H1 (cell line): ENCODE results near the gene TAT. TPM values are rescaled to one million over a fixed set of nuclear protein-coding genes. Genes with fewer than 3 reads are reported as not detected.
A peak's percentile ranks its signal among the peaks of the same experiment; 100 is the strongest.

Experiments
- CTCF ChIA-PET: fragments of 300-600 bp; sonication (Branson Sonifier 250); formaldehyde crosslinking; loops from one replicate; lab custom pipeline; 2021; ENCODE audit not compliant: partially characterized antibody; lab: Charles Lee
- POLR2A ChIA-PET: fragments of 300-600 bp; sonication (Branson Sonifier 250); formaldehyde crosslinking; loops from one replicate; lab custom pipeline; 2021; ENCODE audit warnings: inconsistent platforms; ENCODE audit not compliant: partially characterized antibody; lab: Charles Lee
- DNase-seq, 2 experiments: peaks; one replicate each; pipeline versions ENCODE4 v3.0.0 to v3.0.0-alpha.2; 2010 to 2022; ENCODE audit warnings: low spot score in 2 of 2, low read depth in 1 of 2, mixed read lengths in 1 of 2
- FAIRE-seq: peaks from 2 replicates; lab custom pipeline; 2011; peaks lifted over from hg19 to GRCh38; lab: Jason Lieb, UNC
- H2AFZ ChIP-seq: 2 replicates; pipeline ENCODE4 v1.8.1; 2012; ENCODE audit warnings: low read length, inconsistent platforms
- H2AK5ac ChIP-seq: 2 replicates; pipeline ENCODE4 v1.6.1; 2013; ENCODE audit warnings: low read depth, low read length
- H2BK120ac ChIP-seq: replicated peaks from 2 replicates; pipeline ENCODE3; 2013; ENCODE audit warnings: low read depth, low read length, inconsistent platforms
- H2BK12ac ChIP-seq: 2 replicates; pipeline ENCODE4 v1.6.1; 2013; ENCODE audit warnings: low read depth, low read length
- H2BK15ac ChIP-seq: 2 replicates; pipeline ENCODE4 v1.6.1; 2013; ENCODE audit warnings: low read length
- H2BK20ac ChIP-seq: 2 replicates; pipeline ENCODE4 v1.6.1; 2013; ENCODE audit warnings: low read length
- H2BK5ac ChIP-seq: 2 replicates; pipeline ENCODE4 v1.6.1; 2013; ENCODE audit warnings: low read depth, low read length
- H3K14ac ChIP-seq: 2 replicates; pipeline ENCODE4 v1.6.1; 2013; ENCODE audit warnings: inconsistent platforms; ENCODE audit not compliant: insufficient read length
- H3K18ac ChIP-seq: 2 replicates; pipeline ENCODE4 v1.6.1; 2013; ENCODE audit warnings: low read length; ENCODE audit errors: extremely low read depth
- H3K23ac ChIP-seq: 2 replicates; pipeline ENCODE4 v1.6.1; 2013; ENCODE audit warnings: inconsistent platforms; ENCODE audit not compliant: insufficient read length
- H3K23me2 ChIP-seq: 2 replicates; pipeline ENCODE4 v1.6.1; 2013; ENCODE audit warnings: low read depth, low read length
- H3K27ac ChIP-seq: 2 replicates; pipeline ENCODE4 v1.6.1; 2011; ENCODE audit warnings: low read depth, low read length, inconsistent platforms
- H3K27me3 ChIP-seq, 4 experiments: replicated peaks in 1 of 4; 1 replicate in 1 of 4; 2 replicates in 3 of 4; pipeline versions ENCODE4 v1.6.1 to v1.8.1; 2011 to 2013; ENCODE audit warnings: low read length in 3 of 4, mild to moderate bottlenecking in 3 of 4, inconsistent platforms in 2 of 4, mixed read lengths in 2 of 4, moderate library complexity in 1 of 4; ENCODE audit not compliant: control insufficient read depth in 3 of 4, insufficient read depth in 3 of 4; ENCODE audit errors: extremely low read depth in 1 of 4
- H3K36me3 ChIP-seq, 4 experiments: 2 replicates each; pipeline versions ENCODE4 v1.6.1 to v1.8.1; 2011 to 2013; ENCODE audit warnings: mild to moderate bottlenecking in 4 of 4, low read length in 3 of 4, moderate library complexity in 2 of 4, control low read depth in 1 of 4, inconsistent platforms in 1 of 4; ENCODE audit not compliant: insufficient read depth in 4 of 4, control insufficient read depth in 2 of 4
- H3K4ac ChIP-seq: replicated peaks from 2 replicates; pipeline ENCODE3; 2013; ENCODE audit warnings: low read length, low read depth, mixed read lengths, inconsistent platforms; ENCODE audit not compliant: insufficient read length
- H3K4me1 ChIP-seq, 4 experiments: replicated peaks in 1 of 4; 1 replicate in 1 of 4; 2 replicates in 3 of 4; pipeline versions ENCODE4 v1.6.1 to v1.8.1; 2011 to 2013; ENCODE audit warnings: low read length in 3 of 4, inconsistent platforms in 2 of 4, mixed read lengths in 1 of 4; ENCODE audit not compliant: insufficient read depth in 4 of 4, control insufficient read depth in 3 of 4
- H3K4me2 ChIP-seq, 2 experiments: 2 replicates each; pipeline versions ENCODE4 v1.6.1 to v1.8.1; 2011 to 2013; ENCODE audit warnings: low read depth in 2 of 2, low read length in 2 of 2, control low read depth in 1 of 2, inconsistent platforms in 1 of 2, mild to moderate bottlenecking in 1 of 2; ENCODE audit not compliant: insufficient read depth in 1 of 2
- H3K4me3 ChIP-seq, 4 experiments: fragments of 200-600, 300-600 bp in 1 of 4; sonication (generic), shearing (Covaris generic), sonication (Bioruptor Twin) in 1 of 4; 2 replicates each; pipeline versions ENCODE4 v1.5.1 to v1.8.1; 2011 to 2016; ENCODE audit warnings: low read length in 4 of 4, low read depth in 3 of 4, control low read depth in 2 of 4, inconsistent platforms in 2 of 4, mild to moderate bottlenecking in 2 of 4, mixed read lengths in 1 of 4, moderate library complexity in 1 of 4; ENCODE audit not compliant: insufficient read depth in 2 of 4; ENCODE audit errors: extremely low read depth in 1 of 4
- H3K56ac ChIP-seq: replicated peaks from 2 replicates; pipeline ENCODE3; 2013; ENCODE audit warnings: low read depth, mild to moderate bottlenecking, mixed read lengths, low read length, inconsistent platforms; ENCODE audit not compliant: insufficient read length
- H3K79me1 ChIP-seq: 2 replicates; pipeline ENCODE4 v1.6.1; 2013; ENCODE audit warnings: low read depth, low read length, control low read depth
- H3K79me2 ChIP-seq, 2 experiments: 2 replicates each; pipeline versions ENCODE4 v1.6.1 to v1.8.1; 2012 to 2013; ENCODE audit warnings: low read length in 2 of 2, mild to moderate bottlenecking in 2 of 2, inconsistent platforms in 1 of 2; ENCODE audit not compliant: insufficient read depth in 2 of 2, control insufficient read depth in 1 of 2
- H3K9ac ChIP-seq, 4 experiments: replicated peaks in 1 of 4; 1 replicate in 1 of 4; 2 replicates in 3 of 4; pipeline versions ENCODE4 v1.6.1 to v1.8.1; 2011 to 2013; ENCODE audit warnings: low read depth in 3 of 4, low read length in 3 of 4, control low read depth in 2 of 4, mild to moderate bottlenecking in 2 of 4, moderate library complexity in 2 of 4, inconsistent platforms in 1 of 4; ENCODE audit errors: extremely low read depth in 1 of 4
- H3K9me3 ChIP-seq, 2 experiments: 2 replicates each; pipeline versions ENCODE4 v1.6.1 to v1.8.1; 2012 to 2013; ENCODE audit warnings: mild to moderate bottlenecking in 2 of 2, moderate library complexity in 2 of 2, control low read depth in 1 of 2, inconsistent platforms in 1 of 2, low read depth in 1 of 2, low read length in 1 of 2, mixed read lengths in 1 of 2; ENCODE audit not compliant: insufficient read depth in 2 of 2
- H4K20me1 ChIP-seq, 2 experiments: replicated peaks in 1 of 2; 2 replicates each; pipeline versions ENCODE3 to v1.8.1; 2011 to 2013; ENCODE audit warnings: inconsistent platforms in 2 of 2, low read length in 2 of 2, mild to moderate bottlenecking in 1 of 2; ENCODE audit not compliant: insufficient read depth in 2 of 2, control insufficient read depth in 1 of 2
- H4K5ac ChIP-seq: 2 replicates; pipeline ENCODE4 v1.6.1; 2013; ENCODE audit warnings: low read length, low read depth, mixed read lengths, inconsistent platforms; ENCODE audit not compliant: insufficient read length
- H4K8ac ChIP-seq: 2 replicates; pipeline ENCODE4 v1.8.0; 2013; ENCODE audit warnings: mild to moderate bottlenecking, moderate library complexity, low read length, inconsistent platforms; ENCODE audit not compliant: insufficient read depth; ENCODE audit errors: extremely low read depth
- H4K91ac ChIP-seq: replicated peaks from 2 replicates; pipeline ENCODE3; 2013; ENCODE audit warnings: low read length, mixed read lengths, inconsistent platforms; ENCODE audit not compliant: insufficient read length
- CREB1 ChIP-seq: IDR thresholded peaks from 2 replicates; pipeline ENCODE4 v1.6.1; 2012; ENCODE audit warnings: inconsistent platforms
- KDM5A ChIP-seq: fragments of 200-600 bp; IDR thresholded peaks from 2 replicates; pipeline ENCODE4 v1.7.1; 2012; ENCODE audit warnings: mild to moderate bottlenecking, low read length, inconsistent platforms, mixed read lengths
- MAFK ChIP-seq: IDR thresholded peaks from 2 replicates; pipeline ENCODE4 v1.6.1; 2012; ENCODE audit warnings: low read depth, mild to moderate bottlenecking, improper control_type of control experiment, low read length
- RAD21 ChIP-seq, 2 experiments: IDR thresholded peaks in 1 of 2; conservative IDR thresholded peaks in 1 of 2; 2 replicates each; pipeline ENCODE4 v1.6.1; 2011; ENCODE audit warnings: low read depth in 2 of 2, low read length in 2 of 2, improper control_type of control experiment in 1 of 2, inconsistent platforms in 1 of 2, mild to moderate bottlenecking in 1 of 2, moderate library complexity in 1 of 2
- RXRA ChIP-seq: IDR thresholded peaks from 2 replicates; pipeline ENCODE4 v1.6.1; 2011; ENCODE audit warnings: low read depth, mild to moderate bottlenecking, low read length, moderate library complexity; ENCODE audit not compliant: insufficient read depth
- TAF1 ChIP-seq: IDR thresholded peaks from 2 replicates; pipeline ENCODE4 v1.6.1; 2011; ENCODE audit warnings: mild to moderate bottlenecking, low read depth, low read length
- TBP ChIP-seq: IDR thresholded peaks from 2 replicates; pipeline ENCODE4 v1.6.1; 2011; ENCODE audit warnings: low read depth, low read length, improper control_type of control experiment
- YY1 ChIP-seq: IDR thresholded peaks from 2 replicates; pipeline ENCODE4 v1.6.1; 2011; ENCODE audit warnings: low read depth, mild to moderate bottlenecking, low read length
- WGBS, 2 experiments: shearing (Covaris generic) in 1 of 2; methylation state at CpG; one replicate each; pipeline versions ENCODE4 v1.1.6 to v1.1.7; 2013 to 2015; ENCODE audit warnings: low lambda C conversion rate in 2 of 2, mixed read lengths in 2 of 2, inconsistent platforms in 1 of 2, low coverage in 1 of 2, missing lambda C conversion rate in 1 of 2; ENCODE audit not compliant: insufficient replicate concordance in 2 of 2, insufficient coverage in 1 of 2, insufficient read length in 1 of 2; ENCODE audit errors: extremely low coverage in 1 of 2, missing lambda C conversion rate in 1 of 2; 5-methylcytosine and 5-hydroxymethylcytosine counted together
- polyA plus RNA-seq, 7 experiments: library from polyadenylated mRNA; depleted of rRNA in 3 of 7; stranded (reverse) in 5 of 7; unstranded in 2 of 7; fragments of >200 nt in 5 of 7; fragments of 200-250 nt in 2 of 7; gene quantifications; 1 replicate in 5 of 7; 2 replicates in 1 of 7; 4 replicates in 1 of 7; pipeline versions ENCODE4 v1.2.1 to v1.2.3, GENCODE V29; 2011 to 2013; ENCODE audit warnings: missing spikeins in 2 of 7, mixed read lengths in 2 of 7
- total RNA-seq: library from RNA; stranded (reverse); fragmentation: NEBNext Ultra II Directional; extraction: Animal tissue kit (Norgen Biotek cat#: 25700); gene quantifications from 2 replicates; pipeline ENCODE4 v1.2.1, GENCODE V29; 2021
- TF ChIP-seq, protein P1 (sequence below), 3 experiments: IDR thresholded peaks; 1 replicate in 2 of 3; 2 replicates in 1 of 3; pipeline versions ENCODE4 v1.5.1 to v1.6.1; 2011; ENCODE audit warnings: low read length in 3 of 3, mild to moderate bottlenecking in 3 of 3, inconsistent platforms in 2 of 3, low read depth in 1 of 3, moderate library complexity in 1 of 3; ENCODE audit not compliant: insufficient read depth in 1 of 3; ENCODE audit errors: control extremely low read depth in 1 of 3

Gene TAT
- total and polyA plus RNA-seq, 2 of the 8 experiments (the other 6 are each of a cell fraction or from before 2014, with no cell fraction given): 0.03 TPM; not detected in 1

DNA sequence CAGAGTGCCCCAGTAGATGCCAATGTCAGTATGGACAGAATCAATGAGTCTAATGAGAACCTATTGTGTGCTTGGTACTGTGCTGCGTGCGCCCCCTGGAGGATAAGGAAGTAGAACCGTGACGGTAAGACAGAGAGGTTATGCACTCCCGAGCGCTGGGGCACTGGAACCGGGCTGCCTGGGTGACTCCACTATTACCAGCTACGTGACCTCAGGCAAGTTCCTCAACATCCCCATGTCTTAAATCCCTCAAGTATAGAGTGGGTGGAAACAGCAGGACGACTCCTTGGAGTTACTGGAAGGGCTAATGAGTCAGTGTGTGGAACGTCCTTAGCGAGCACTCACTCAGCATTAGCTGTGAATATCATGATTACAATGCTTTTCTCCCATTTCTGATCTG is 34.5 kb downstream of the TAT start:
- H2BK120ac ChIP-seq: no peak overlapping the region
- no peak overlapping the region for H3K27ac ChIP-seq
- TF ChIP-seq TAF1: no peak
- TF ChIP-seq CREB1: peak; percentile 60
- TF ChIP-seq TBP: peak; percentile 17; the same call in 1 of the 2 replicates
- no peak for TF ChIP-seq MAFK
- no peak for TF ChIP-seq KDM5A
- TF ChIP-seq RXRA: no peak
- peak; percentile 61 to 75 for TF ChIP-seq RAD21 (IDR thresholded peaks at IDR 0.05 in 1 of 2, conservative IDR thresholded peaks at IDR 0.05 in 1 of 2; ENCODE audit: low read depth in 2 of 2, low read length in 2 of 2)
- peak; percentile 59 for TF ChIP-seq YY1
- TF ChIP-seq, protein P1, sequence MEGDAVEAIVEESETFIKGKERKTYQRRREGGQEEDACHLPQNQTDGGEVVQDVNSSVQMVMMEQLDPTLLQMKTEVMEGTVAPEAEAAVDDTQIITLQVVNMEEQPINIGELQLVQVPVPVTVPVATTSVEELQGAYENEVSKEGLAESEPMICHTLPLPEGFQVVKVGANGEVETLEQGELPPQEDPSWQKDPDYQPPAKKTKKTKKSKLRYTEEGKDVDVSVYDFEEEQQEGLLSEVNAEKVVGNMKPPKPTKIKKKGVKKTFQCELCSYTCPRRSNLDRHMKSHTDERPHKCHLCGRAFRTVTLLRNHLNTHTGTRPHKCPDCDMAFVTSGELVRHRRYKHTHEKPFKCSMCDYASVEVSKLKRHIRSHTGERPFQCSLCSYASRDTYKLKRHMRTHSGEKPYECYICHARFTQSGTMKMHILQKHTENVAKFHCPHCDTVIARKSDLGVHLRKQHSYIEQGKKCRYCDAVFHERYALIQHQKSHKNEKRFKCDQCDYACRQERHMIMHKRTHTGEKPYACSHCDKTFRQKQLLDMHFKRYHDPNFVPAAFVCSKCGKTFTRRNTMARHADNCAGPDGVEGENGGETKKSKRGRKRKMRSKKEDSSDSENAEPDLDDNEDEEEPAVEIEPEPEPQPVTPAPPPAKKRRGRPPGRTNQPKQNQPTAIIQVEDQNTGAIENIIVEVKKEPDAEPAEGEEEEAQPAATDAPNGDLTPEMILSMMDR (IDR thresholded peaks at IDR 0.05; ENCODE audit: control extremely low read depth in 1 of 3, insufficient read depth in 1 of 3, low read depth in 1 of 3, low read length in 3 of 3): peak; percentile 85 to 92 (median 86)
- no peak overlapping the region for H4K5ac ChIP-seq
- H2BK12ac ChIP-seq: no peak overlapping the region
- H3K23ac ChIP-seq: no peak overlapping the region
- no peak overlapping the region for H3K14ac ChIP-seq
- no peaks in the 10 kb centered on the region for H3K79me2 ChIP-seq
- POLR2A ChIA-PET: interaction anchor here (1.0 to 1.2 kb wide), 2 partner anchors 17 to 23 kb away, joined by 3 read pairs; partner anchors contain the start of gene CHST4
- CTCF ChIA-PET: interaction anchor here (0.6 to 12.7 kb wide), 21 partner anchors 8 to 358 kb away, joined by 3 to 140 read pairs (median 4); partner anchors contain the start of gene CHST4
- no peak overlapping the region for H2AK5ac ChIP-seq
- no peak overlapping the region for H3K18ac ChIP-seq
- no peak overlapping the region for H2AFZ ChIP-seq
- no peak overlapping the region for H3K4me2 ChIP-seq
- H3K79me1 ChIP-seq: no peaks in the 10 kb centered on the region
- H3K27me3 ChIP-seq: no peaks in the 10 kb centered on the region
- no peaks in the 10 kb centered on the region for H3K36me3 ChIP-seq
- FAIRE-seq: peak; percentile 32
- DNase-seq: peak in 1 of 2 experiments; percentile 89
- no peak overlapping the region for H4K91ac ChIP-seq
- 25% methylated on average over 11 of the region's 11 CpGs; no CpG with 5 or more reads in 1 of the 2 experiments for WGBS, 2 experiments
- H3K56ac ChIP-seq: no peak overlapping the region
- H3K23me2 ChIP-seq: no peaks in the 10 kb centered on the region
- no peak overlapping the region for H2BK5ac ChIP-seq
- no peak overlapping the region; the same call in 1 of the 2 replicates for H4K8ac ChIP-seq
- no peak overlapping the region for H2BK15ac ChIP-seq
- no peak overlapping the region for H3K4ac ChIP-seq
- no peak overlapping the region for H3K4me3 ChIP-seq
- H3K9ac ChIP-seq: no peak overlapping the region
- H3K9me3 ChIP-seq: no peaks in the 10 kb centered on the region
- H4K20me1 ChIP-seq: no peaks in the 10 kb centered on the region
- no peak overlapping the region for H2BK20ac ChIP-seq
- no peaks in the 10 kb centered on the region for H3K4me1 ChIP-seq
